ENCODE measurements around the gene LEMD3.
A peak's percentile ranks its signal among the peaks of the same experiment; 100 is the strongest.

LEMD3 gene

GRCh38 chr12:65208964-65209654 lies 39.7 kb downstream of the LEMD3 start:
- no peak for DNase-seq

GRCh38 chr12:65209655-65210043 lies 40.3 kb downstream of the LEMD3 start:
- DNase-seq: no peak

DNA sequence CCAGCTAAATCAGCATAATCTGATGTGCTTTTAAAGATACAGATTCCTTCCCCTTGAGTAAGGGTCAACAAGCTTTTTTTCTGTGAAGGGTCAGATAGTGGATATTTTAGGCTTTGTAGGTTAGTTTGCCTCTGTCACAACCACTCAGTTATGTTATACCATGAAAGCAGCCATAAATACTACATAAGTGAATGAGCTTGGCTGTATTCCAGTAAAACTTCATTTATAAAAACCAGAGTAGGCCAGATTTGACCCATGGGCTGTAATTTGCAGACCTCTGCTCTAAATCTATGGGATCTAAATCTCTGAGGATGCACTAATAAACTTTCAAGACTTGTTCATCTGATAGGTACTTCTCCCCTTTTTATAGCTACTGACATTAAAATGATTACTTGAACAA lies 47.7 kb downstream of the LEMD3 start:
- DNase-seq: no peak

GRCh38 chr12:65220761-65221160 lies 51.4 kb downstream of the LEMD3 start:
- no peak for DNase-seq

DNA sequence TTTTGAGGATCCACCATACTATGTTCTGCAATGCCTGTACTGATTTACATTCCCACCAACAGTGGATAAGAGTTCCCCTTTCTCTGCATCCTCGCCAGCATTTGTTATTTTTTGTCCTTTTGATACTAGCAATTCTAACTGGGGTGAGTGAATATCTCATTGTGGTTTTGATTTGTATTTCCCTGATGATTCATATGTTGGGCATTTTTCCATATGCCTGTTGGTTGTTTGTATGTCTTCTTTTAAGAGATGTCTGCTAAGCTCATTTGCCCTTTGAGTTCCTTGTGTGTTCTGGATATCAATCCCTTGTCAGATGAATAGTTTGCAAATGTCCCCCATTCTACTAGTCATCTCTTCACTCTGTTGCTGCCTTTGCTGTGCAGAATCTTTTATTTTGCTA lies 60.1 kb downstream of the LEMD3 start:
- peak; percentile 57 for DNase-seq

GRCh38 chr12:65232476-65233077 lies 63.2 kb downstream of the LEMD3 start:
- peak; percentile 13 for DNase-seq

DNA sequence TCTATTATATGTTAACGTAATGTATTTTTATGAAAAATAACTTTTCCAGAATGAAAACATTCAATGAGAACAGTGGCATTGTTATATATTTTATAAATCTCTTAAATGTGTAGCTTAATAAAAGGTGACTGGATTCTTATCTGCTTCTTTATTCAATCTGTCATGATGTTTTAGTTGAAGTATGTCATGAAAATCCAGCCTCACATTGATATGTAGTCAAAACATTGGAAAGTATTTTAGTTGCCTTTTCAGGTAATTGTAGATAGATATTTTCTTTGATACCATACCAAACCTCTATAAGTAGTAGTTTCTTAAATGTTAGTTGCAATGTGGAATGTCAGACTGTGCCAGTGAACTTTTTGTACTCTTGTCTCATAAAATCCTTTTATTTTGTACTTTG lies 67.8 kb downstream of the LEMD3 start:
- DNase-seq: no peak

- DNase-seq: no peak
Observed at GRCh38 chr12:65238609-65239008, 69.2 kb downstream of the LEMD3 start.

DNA sequence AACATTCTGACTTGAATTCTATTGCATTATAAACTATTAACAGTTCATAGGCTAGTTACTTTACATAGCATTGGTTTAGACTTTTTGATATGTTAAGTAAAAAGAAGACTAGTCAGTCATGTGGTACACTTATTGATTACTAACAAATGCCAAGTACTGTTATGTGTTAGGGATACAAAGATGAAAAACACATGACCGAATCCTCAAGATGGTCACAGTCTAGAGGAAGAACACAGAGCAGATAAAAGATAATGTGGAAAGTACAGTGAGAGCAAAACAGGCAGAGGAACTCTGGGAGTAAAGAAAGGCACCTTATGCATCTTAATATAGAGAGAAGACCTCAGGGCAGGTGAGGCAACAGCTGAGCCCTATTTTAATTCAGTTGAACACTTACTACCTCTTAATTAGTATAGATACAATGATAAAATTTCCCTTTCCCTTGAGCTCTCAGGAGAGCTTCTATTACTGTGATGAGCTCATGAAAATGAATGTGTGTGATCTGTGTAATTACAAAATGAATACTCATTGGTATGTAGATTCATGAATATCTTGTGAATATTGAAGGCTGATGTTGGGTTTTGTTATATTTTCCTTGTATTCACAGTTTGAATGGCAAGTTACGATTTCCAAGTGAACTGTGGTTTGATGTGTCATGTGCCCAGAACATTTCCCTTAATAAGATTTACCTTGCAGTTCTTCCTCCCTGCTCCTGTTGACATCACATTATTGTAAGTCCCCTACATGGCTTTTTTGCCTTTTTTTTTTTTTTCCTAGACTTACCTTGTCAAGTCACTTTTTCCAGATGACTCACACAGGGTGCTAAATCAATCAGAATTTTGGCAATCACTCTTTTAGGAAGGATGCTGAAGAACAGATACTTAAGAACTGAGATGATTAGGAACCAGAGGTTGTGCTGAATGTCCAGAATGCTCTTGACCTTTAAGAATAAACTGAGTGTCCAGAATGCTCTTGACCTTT lies 79.6 kb downstream of the LEMD3 start:
- no peak for DNase-seq

DNA sequence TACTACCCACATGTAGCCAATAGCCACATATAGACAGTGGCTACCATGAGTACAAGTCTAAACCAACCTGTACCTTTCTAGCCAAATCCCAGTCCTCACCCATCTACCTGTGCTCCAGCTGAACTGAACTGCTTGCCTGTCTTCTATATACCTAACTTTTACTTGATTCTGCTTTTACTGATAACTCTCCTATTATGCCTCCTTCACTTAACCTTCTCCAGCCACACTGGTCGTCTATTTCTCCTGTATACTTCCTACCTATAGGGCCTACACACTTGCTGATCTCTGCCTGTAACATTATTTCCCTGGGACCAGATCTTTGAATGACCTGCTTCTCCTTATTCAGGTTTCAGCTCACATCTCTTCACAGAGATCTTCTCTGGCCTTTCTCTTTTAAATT lies 83.1 kb downstream of the LEMD3 start:
- no peak for DNase-seq

- no peak for DNase-seq
Observed at GRCh38 chr12:65257986-65258385, 88.6 kb downstream of the LEMD3 start.

GRCh38 chr12:65259501-65259900 lies 90.1 kb downstream of the LEMD3 start:
- no peak for DNase-seq

DNA sequence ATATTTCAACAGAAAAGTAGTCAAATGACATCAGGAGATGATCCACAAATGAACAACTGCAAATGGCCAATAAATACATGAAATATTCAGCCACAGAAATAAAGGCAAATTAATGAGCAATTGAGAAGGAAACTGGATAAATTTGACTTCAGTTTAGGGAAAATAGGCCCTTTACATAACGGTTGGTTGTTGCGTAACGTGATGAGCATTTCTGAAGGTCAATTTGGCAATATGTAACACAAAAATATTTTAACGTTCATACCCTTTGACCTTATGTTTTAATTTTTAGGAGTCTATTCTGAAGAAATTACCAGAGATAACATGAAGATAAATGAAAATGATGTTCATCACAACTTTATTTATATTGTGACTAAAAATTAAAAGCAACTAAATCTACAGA lies 94.4 kb downstream of the LEMD3 start:
- DNase-seq: no peak

- DNase-seq: no peak
Observed at GRCh38 chr12:65266408-65266807, 97.0 kb downstream of the LEMD3 start.

DNA sequence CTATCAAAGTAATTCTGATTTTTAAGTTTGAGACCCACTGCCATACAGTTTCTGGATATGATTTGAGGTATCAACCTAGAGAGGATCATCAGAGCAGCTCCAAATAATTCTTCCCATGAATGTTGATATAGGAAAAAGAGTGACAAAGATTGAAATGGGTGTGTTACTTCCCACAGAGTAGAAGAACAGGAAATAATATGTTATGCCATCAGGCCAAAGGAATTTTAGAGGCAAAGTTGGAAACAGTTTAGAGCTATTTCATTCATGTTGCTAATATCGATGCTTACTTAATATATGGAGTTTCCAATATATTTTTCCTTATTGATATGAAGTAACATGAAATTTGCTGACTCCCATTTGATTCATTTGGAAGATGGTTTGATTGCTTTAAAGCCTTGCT lies 100.2 kb downstream of the LEMD3 start:
- DNase-seq: peak; percentile 26

DNA sequence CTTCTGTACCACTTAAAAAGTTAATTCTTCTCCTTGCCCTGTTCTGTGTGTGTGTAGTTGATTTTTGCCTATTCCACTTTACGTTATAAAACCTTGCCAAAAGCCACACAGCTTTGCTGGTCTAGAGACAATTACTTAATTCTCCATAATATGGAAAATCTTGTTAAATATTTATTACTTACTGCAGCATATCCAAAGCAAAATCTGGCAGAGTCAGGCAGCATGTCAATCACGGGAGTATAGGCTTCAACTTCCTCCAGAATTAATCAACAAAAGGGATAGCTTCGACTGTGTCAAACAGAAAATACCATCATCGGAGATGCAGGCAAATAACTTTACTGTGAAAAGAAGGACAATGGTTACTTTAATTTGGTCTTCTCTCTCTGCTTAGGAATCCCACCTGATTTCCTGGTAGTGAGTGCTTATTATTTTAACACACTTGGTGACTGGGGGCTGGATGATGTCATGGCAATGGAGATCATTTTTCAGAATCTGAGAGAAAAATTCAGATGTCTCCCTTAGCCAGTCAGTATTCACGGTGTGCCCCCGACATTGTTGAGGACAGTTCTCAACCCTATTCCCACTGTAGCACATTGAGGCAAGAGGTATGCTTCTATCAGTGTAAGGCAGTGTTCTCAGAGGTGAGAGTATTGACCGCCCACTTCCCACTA lies 105.4 kb downstream of the LEMD3 start:
- no peak for DNase-seq

DNA sequence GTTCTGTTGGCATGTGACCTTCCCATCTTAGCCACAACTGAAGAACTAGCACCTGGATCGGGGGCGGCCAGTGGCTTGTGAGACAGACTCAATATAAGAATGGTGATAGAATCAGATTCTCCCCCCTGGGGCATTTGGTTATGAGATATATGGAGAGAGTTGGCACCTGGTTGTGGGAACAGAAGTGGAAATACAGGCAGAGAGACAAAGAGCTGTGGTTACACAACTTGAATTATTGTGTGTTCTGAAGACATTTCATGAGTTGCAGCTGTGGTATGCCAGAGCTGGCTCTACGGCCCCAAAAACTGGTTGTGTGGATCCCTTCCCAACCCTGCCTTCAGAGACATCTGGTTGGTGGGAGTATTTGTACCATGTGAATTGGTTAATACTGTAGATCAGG lies 106.2 kb downstream of the LEMD3 start:
- no peak for DNase-seq

GRCh38 chr12:65276916-65277530 lies 107.6 kb downstream of the LEMD3 start:
- no peak for DNase-seq

DNA sequence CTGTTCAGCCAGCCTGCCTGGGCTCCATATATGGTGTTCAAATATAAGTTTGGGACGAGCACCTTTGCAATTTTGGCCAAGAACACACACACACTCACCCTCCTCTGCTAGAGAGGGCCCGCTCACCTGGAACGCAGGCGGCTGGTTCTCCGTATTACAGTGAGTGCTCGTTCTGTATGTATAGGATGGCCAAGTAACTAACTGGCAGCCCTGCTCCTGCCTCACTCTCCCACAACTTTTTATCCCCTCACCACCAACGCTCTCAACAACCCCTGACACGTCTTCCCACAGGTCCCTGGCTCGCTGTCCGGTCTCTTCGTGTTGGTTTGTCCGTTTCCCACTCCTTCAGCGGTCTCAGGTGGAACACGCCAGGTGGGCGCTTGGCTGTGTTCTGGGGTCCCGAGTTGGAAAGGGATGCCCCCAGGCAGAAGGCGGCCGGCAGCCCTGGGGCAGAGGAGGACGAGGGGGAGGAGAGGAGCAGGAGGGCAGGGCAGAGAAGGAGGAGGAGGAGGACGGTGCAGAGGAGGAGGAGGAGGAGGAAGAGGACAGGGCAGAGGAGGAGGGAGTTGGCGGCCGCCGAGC lies 108.7 kb downstream of the LEMD3 start:
- no peak for DNase-seq

DNA sequence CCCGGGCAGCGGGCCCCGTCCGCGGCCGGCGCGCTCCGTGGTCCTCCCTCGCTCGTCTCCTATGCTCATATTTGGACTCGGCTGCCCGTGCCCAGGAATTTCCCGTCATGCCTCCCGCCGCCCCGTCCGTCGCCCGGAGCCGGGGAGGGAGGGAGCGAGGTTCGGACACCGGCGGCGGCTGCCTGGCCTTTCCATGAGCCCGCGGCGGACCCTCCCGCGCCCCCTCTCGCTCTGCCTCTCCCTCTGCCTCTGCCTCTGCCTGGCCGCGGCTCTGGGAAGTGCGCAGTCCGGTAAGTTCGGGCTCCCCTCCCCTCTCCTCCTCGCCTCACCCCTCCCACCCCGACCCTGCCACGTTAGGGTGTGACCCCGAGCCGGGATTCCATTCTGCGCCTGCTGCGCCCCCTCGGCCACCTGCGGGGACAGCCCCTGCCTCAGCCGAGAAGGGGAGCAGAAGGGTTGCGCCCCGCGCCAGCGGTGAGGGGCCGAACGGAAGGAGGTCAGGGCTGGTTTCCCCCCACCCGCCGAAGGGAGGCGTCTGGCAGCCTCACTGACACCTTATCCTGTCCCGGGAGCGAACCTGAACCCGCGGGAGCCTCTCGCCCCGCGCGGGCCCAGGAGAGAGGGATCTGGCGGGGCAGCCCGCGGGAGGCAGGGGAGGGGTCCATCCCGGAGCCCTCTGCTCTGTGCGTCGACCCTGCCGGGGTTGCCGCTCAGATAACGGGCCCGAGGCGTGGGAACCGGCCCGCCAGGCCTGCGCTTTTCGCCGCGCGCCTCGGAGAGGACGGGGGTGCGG lies 109.4 kb downstream of the LEMD3 start, which contains the start of gene MSRB3:
Gene MSRB3, plus strand, starts transcription at position 108 of the 793 bp plus-strand sequence. CDS start 29,897 bp downstream, outside the sequence.
- peak; percentile 88 for DNase-seq
